Neural cell (in vitro differentiated cells): Measurements from ENCODE around the gene HOMER2. TPM values are rescaled to one million over a fixed set of nuclear protein-coding genes. Genes with fewer than 3 reads are reported as not detected.

Experiments used
- H2AFZ ChIP-seq: fragments of 200-600, 300-800 bp; sonication (generic), shearing (Covaris generic); 2 replicates; pipeline ENCODE4 v1.6.0; 2014; ENCODE audit warnings: low read depth, mild to moderate bottlenecking, antibody characterized with exemption, low read length, moderate library complexity
- H3F3A ChIP-seq: fragments of 200-600 bp; shearing (Covaris generic); 2 replicates; pipeline ENCODE4 v1.6.1; 2016; ENCODE audit warnings: mild to moderate bottlenecking, moderate library complexity, mixed read lengths, antibody characterized with exemption, low read length; ENCODE audit not compliant: insufficient read depth, poor library complexity, severe bottlenecking
- H3K27ac ChIP-seq: fragments of 200-600, 300-800 bp; sonication (generic), shearing (Covaris generic); 2 replicates; pipeline ENCODE4 v1.5.1; 2014; ENCODE audit warnings: mild to moderate bottlenecking, low read length, moderate library complexity
- H3K27me3 ChIP-seq: fragments of 300-800, 200-600 bp; sonication (generic), shearing (Covaris generic); 2 replicates; pipeline ENCODE4 v1.6.0; 2014; ENCODE audit warnings: mild to moderate bottlenecking, low read depth, low read length, moderate library complexity; ENCODE audit not compliant: insufficient read depth
- H3K36me3 ChIP-seq: fragments of 300-800, 200-600 bp; sonication (generic), shearing (Covaris generic); 2 replicates; pipeline ENCODE4 v1.5.1; 2014; ENCODE audit warnings: mild to moderate bottlenecking, antibody characterized with exemption, low read length, moderate library complexity; ENCODE audit not compliant: insufficient read depth
- H3K4me2 ChIP-seq: fragments of 300-800, 200-600 bp; sonication (generic), shearing (Covaris generic); 2 replicates; pipeline ENCODE4 v1.6.0; 2014; ENCODE audit warnings: mild to moderate bottlenecking, low read length
- H3K4me3 ChIP-seq: fragments of 300-800, 200-600 bp; sonication (generic), shearing (Covaris generic); 2 replicates; pipeline ENCODE4 v1.5.1; 2014; ENCODE audit warnings: mild to moderate bottlenecking, low read length, moderate library complexity
- H3K79me2 ChIP-seq: fragments of 200-600 bp; shearing (Covaris generic); replicated peaks from 2 replicates; pipeline ENCODE4 v1.6.0; 2014; ENCODE audit warnings: mild to moderate bottlenecking, low read length, moderate library complexity; ENCODE audit not compliant: insufficient read depth
- H3K9ac ChIP-seq: fragments of 300-800, 200-600 bp; sonication (generic), shearing (Covaris generic); 2 replicates; pipeline ENCODE4 v1.6.1; 2016; ENCODE audit warnings: mild to moderate bottlenecking, low read length, mixed read lengths
- H3K9me2 ChIP-seq: fragments of 200-600 bp; shearing (Covaris generic); 2 replicates; pipeline ENCODE4 v1.6.1; 2016; ENCODE audit warnings: mild to moderate bottlenecking, low read length, mixed read lengths; ENCODE audit not compliant: insufficient read depth
- H3K9me3 ChIP-seq: fragments of 200-600, 300-800 bp; sonication (generic), shearing (Covaris generic); 2 replicates; pipeline ENCODE4 v1.6.1; 2016; ENCODE audit warnings: mild to moderate bottlenecking, mixed run types, low read length, moderate library complexity, mixed read lengths
- H4K20me1 ChIP-seq: fragments of 200-600 bp; shearing (Covaris generic); 2 replicates; pipeline ENCODE4 v1.6.1; 2016; ENCODE audit warnings: mild to moderate bottlenecking, mixed run types; ENCODE audit not compliant: insufficient read depth
- EP300 ChIP-seq: fragments of 450-650 bp; conservative IDR thresholded peaks from 2 replicates; pipeline ENCODE4 v1.6.1; 2014; ENCODE audit warnings: antibody characterized with exemption, mild to moderate bottlenecking, moderate library complexity; ENCODE audit not compliant: poor library complexity, severe bottlenecking
- EZH2 ChIP-seq: fragments of 200-600, 300-800 bp; shearing (Covaris generic), sonication (generic); IDR thresholded peaks from 2 replicates; pipeline ENCODE4 v1.6.1; 2014; ENCODE audit warnings: antibody characterized with exemption, low read length, borderline replicate concordance, mild to moderate bottlenecking; ENCODE audit not compliant: insufficient read depth, poor library complexity, severe bottlenecking
- MXI1 ChIP-seq: fragments of 450-650 bp; conservative IDR thresholded peaks from 2 replicates; pipeline ENCODE4 v1.6.1; 2014; ENCODE audit warnings: antibody characterized with exemption, mild to moderate bottlenecking; ENCODE audit not compliant: poor library complexity, severe bottlenecking
- POLR2AphosphoS5 ChIP-seq: IDR thresholded peaks from 2 replicates; pipeline ENCODE4 v1.6.1; 2012
- RAD21 ChIP-seq: fragments of 450-650 bp; conservative IDR thresholded peaks from 2 replicates; pipeline ENCODE4 v1.6.1; 2014; ENCODE audit warnings: antibody characterized with exemption, mild to moderate bottlenecking, moderate library complexity
- SMC3 ChIP-seq: fragments of 450-650 bp; conservative IDR thresholded peaks from 2 replicates; pipeline ENCODE4 v1.6.1; 2014; ENCODE audit warnings: antibody characterized with exemption, mild to moderate bottlenecking, moderate library complexity; ENCODE audit not compliant: poor library complexity
- TAF1 ChIP-seq: IDR thresholded peaks from 2 replicates; pipeline ENCODE4 v1.6.1; 2012; ENCODE audit warnings: low read depth
- polyA plus RNA-seq: library from polyadenylated mRNA; depleted of rRNA; stranded (reverse); fragments of >200 nt; gene quantifications from 2 replicates; pipeline ENCODE4 v1.2.3, GENCODE V29; 2014
- TF ChIP-seq, protein P1 (sequence below): IDR thresholded peaks from 2 replicates; pipeline ENCODE4 v1.6.1; 2012; ENCODE audit warnings: borderline replicate concordance
- TF ChIP-seq, protein P2 (sequence below): fragments of 450-650 bp; IDR thresholded peaks from 2 replicates; pipeline ENCODE4 v1.5.1; 2014; ENCODE audit warnings: antibody characterized with exemption, mild to moderate bottlenecking, moderate library complexity; ENCODE audit not compliant: poor library complexity, severe bottlenecking

The HOMER2 gene
- polyA plus RNA-seq, 1 donor from 2014 or later, result 21.7 TPM

GRCh38 chr15:82852941-82853561 lies 99.5 kb downstream of the HOMER2 start:
- Histone ChIP-seq H3K27ac (no peak overlapping the region), H3K4me2 (no peak overlapping the region), H2AFZ (no peak overlapping the region), H3K79me2 (no peaks in the 10 kb centered on the region), H3K9ac (no peak overlapping the region), H3K27me3 (no peaks in the 10 kb centered on the region), H3K4me3 (no peak overlapping the region), H3K36me3 (no peaks in the 10 kb centered on the region), H3F3A (no peaks in the 10 kb centered on the region), H3K9me2 (no peaks in the 10 kb centered on the region), H4K20me1 (no peaks in the 10 kb centered on the region), H3K9me3 (no peaks in the 10 kb centered on the region)
- TF ChIP-seq, protein P1, sequence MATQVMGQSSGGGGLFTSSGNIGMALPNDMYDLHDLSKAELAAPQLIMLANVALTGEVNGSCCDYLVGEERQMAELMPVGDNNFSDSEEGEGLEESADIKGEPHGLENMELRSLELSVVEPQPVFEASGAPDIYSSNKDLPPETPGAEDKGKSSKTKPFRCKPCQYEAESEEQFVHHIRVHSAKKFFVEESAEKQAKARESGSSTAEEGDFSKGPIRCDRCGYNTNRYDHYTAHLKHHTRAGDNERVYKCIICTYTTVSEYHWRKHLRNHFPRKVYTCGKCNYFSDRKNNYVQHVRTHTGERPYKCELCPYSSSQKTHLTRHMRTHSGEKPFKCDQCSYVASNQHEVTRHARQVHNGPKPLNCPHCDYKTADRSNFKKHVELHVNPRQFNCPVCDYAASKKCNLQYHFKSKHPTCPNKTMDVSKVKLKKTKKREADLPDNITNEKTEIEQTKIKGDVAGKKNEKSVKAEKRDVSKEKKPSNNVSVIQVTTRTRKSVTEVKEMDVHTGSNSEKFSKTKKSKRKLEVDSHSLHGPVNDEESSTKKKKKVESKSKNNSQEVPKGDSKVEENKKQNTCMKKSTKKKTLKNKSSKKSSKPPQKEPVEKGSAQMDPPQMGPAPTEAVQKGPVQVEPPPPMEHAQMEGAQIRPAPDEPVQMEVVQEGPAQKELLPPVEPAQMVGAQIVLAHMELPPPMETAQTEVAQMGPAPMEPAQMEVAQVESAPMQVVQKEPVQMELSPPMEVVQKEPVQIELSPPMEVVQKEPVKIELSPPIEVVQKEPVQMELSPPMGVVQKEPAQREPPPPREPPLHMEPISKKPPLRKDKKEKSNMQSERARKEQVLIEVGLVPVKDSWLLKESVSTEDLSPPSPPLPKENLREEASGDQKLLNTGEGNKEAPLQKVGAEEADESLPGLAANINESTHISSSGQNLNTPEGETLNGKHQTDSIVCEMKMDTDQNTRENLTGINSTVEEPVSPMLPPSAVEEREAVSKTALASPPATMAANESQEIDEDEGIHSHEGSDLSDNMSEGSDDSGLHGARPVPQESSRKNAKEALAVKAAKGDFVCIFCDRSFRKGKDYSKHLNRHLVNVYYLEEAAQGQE, result no peak
- TF ChIP-seq RAD21 (no peak), TAF1 (no peak), EZH2 (no peak), SMC3 (no peak), POLR2AphosphoS5 (no peak), EP300 (no peak), MXI1 (no peak)

DNA sequence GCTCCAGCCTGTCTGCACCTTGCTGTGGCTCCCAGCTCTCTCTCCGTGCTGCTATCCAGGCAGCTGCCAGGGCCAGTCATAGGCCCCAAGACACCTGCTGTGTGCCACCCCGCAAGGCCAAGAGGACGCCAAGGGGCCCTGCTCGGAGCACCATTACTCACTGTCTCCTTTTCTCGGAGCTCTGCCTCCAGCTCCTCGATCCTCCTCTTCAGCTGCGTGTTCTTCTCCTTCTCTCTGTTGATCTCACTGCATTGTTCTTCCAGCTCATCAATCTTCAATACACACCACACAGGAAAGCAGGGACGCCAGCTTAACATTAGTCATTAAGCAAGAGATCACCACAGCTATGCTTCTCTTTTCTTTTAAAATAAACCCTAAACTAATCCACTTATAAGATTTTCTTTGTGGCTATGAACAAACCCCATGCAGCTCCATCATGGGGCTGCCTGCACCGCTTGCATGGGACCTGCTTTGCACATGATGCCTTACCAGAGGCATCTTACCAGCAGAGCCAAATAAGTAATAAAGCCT lies 100.5 kb downstream of the HOMER2 start:
- TF ChIP-seq POLR2AphosphoS5 (no peak), TAF1 (no peak), RAD21 (no peak), EZH2 (no peak), SMC3 (no peak), MXI1 (no peak)
- TF ChIP-seq, protein P2, sequence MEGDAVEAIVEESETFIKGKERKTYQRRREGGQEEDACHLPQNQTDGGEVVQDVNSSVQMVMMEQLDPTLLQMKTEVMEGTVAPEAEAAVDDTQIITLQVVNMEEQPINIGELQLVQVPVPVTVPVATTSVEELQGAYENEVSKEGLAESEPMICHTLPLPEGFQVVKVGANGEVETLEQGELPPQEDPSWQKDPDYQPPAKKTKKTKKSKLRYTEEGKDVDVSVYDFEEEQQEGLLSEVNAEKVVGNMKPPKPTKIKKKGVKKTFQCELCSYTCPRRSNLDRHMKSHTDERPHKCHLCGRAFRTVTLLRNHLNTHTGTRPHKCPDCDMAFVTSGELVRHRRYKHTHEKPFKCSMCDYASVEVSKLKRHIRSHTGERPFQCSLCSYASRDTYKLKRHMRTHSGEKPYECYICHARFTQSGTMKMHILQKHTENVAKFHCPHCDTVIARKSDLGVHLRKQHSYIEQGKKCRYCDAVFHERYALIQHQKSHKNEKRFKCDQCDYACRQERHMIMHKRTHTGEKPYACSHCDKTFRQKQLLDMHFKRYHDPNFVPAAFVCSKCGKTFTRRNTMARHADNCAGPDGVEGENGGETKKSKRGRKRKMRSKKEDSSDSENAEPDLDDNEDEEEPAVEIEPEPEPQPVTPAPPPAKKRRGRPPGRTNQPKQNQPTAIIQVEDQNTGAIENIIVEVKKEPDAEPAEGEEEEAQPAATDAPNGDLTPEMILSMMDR, result no peak
- Histone ChIP-seq H3K27ac (no peak overlapping the region), H3K9me3 (no peaks in the 10 kb centered on the region), H3K4me3 (no peak overlapping the region), H3K36me3 (no peaks in the 10 kb centered on the region), H2AFZ (no peak overlapping the region), H3K4me2 (no peak overlapping the region), H3F3A (no peaks in the 10 kb centered on the region), H3K9me2 (no peaks in the 10 kb centered on the region), H3K79me2 (no peaks in the 10 kb centered on the region), H3K9ac (no peak overlapping the region), H3K27me3 (no peaks in the 10 kb centered on the region), H4K20me1 (no peaks in the 10 kb centered on the region)
